Measurements from ENCODE around the gene ETAA1. TPM values are rescaled to one million over a fixed set of nuclear protein-coding genes. Genes with fewer than 3 reads are reported as not detected.

ETAA1 gene
- total and polyA plus RNA-seq, 5 donors from 2014 or later: 3.2 to 10.5 (median 5.5) TPM

DNA sequence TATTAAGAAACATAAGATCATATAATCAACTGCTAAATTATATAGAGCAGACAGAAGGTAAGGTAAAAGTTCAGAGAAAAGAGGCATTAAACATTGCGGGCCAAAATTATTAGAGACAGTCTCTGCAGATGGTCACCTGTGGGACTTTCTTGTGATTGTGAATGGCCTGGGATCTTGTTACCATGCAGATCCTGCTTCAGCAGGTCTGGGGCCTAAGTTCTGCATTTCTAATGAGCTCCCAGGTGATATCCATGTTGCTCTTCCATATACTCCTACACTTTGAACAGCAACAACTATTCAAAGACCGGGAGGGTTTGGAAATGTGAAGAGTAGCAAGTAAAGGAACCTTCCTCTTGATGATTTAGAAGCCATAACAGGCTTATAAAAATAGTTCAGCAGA, 8.5 kb upstream of the ETAA1 start:
- no peaks in the 10 kb centered on the region for H3K9me3 Mint-ChIP-seq
- ATAC-seq (ENCODE audit: low read depth in 2 of 2) (no peak), DNase-seq (no peak)
- no peak overlapping the region for H3K4me3 Mint-ChIP-seq
- H3K36me3 Mint-ChIP-seq: no peaks in the 10 kb centered on the region
- no peak overlapping the region for H3K27ac Mint-ChIP-seq
- no peaks in the 10 kb centered on the region for H3K4me1 Mint-ChIP-seq
- no peaks in the 10 kb centered on the region for H3K27me3 ChIP-seq (ENCODE audit: control insufficient read depth, insufficient read depth, low read length)
- H3K36me3 ChIP-seq (ENCODE audit: control insufficient read depth, insufficient read depth, low read length): no peaks in the 10 kb centered on the region
- no peak overlapping the region for H3K27ac ChIP-seq (ENCODE audit: insufficient read depth, low read length, poor library complexity, severe bottlenecking)
- H3K9me3 ChIP-seq (ENCODE audit: control insufficient read depth in 2 of 2, low read length in 2 of 2): no peaks in the 10 kb centered on the region
- no peaks in the 10 kb centered on the region for H3K27me3 Mint-ChIP-seq
- no peaks in the 10 kb centered on the region for H3K4me1 ChIP-seq (ENCODE audit: control insufficient read depth, insufficient read depth, low read length, poor library complexity, severe bottlenecking)
- no peak overlapping the region for H3K4me3 ChIP-seq (ENCODE audit: low read depth, low read length)

DNA sequence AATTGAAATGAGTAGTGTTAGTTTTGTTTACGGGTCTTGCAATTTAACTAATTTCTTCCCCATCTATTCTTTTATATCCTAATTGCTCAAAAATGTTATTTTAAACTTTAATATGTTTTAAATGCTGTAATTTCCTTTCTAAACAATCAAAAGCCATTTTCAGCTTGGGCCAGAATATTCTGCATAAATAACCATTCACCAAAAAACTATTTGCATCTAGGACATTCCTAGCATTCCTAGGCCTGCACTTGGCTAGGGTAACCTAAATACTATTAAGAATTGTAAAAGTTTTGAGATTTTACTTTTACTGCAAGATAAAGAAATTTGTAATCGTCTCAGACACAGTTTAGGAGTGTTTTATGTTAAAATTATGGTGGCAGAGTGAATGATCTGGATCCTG, 7.8 kb upstream of the ETAA1 start:
- DNase-seq: no peak
- no peaks in the 10 kb centered on the region for H3K36me3 ChIP-seq (ENCODE audit: control insufficient read depth, insufficient read depth, low read length)
- no peaks in the 10 kb centered on the region for H3K9me3 ChIP-seq (ENCODE audit: control insufficient read depth in 2 of 2, low read length in 2 of 2)
- no peak overlapping the region for H3K27ac Mint-ChIP-seq
- ATAC-seq (ENCODE audit: low read depth in 2 of 2): no peak
- H3K27me3 ChIP-seq (ENCODE audit: control insufficient read depth, insufficient read depth, low read length): no peaks in the 10 kb centered on the region
- H3K27ac ChIP-seq (ENCODE audit: insufficient read depth, low read length, poor library complexity, severe bottlenecking): no peak overlapping the region
- H3K9me3 Mint-ChIP-seq: no peaks in the 10 kb centered on the region
- H3K4me3 ChIP-seq (ENCODE audit: low read depth, low read length): no peak overlapping the region
- H3K4me1 ChIP-seq (ENCODE audit: control insufficient read depth, insufficient read depth, low read length, poor library complexity, severe bottlenecking): no peaks in the 10 kb centered on the region
- H3K4me1 Mint-ChIP-seq: no peaks in the 10 kb centered on the region
- H3K4me3 Mint-ChIP-seq: no peak overlapping the region
- H3K27me3 Mint-ChIP-seq: no peaks in the 10 kb centered on the region
- no peaks in the 10 kb centered on the region for H3K36me3 Mint-ChIP-seq

- Histone ChIP-seq H3K27ac (ENCODE audit: insufficient read depth, low read length, poor library complexity, severe bottlenecking) (no peak overlapping the region), H3K27me3 (ENCODE audit: control insufficient read depth, insufficient read depth, low read length) (no peaks in the 10 kb centered on the region), H3K9me3 (ENCODE audit: control insufficient read depth in 2 of 2, low read length in 2 of 2) (no peaks in the 10 kb centered on the region), H3K4me3 (ENCODE audit: low read depth, low read length) (no peak overlapping the region), H3K36me3 (ENCODE audit: control insufficient read depth, insufficient read depth, low read length) (no peaks in the 10 kb centered on the region), H3K4me1 (ENCODE audit: control insufficient read depth, insufficient read depth, low read length, poor library complexity, severe bottlenecking) (no peaks in the 10 kb centered on the region)
- DNase-seq: no peak
- no peaks in the 10 kb centered on the region for H3K36me3 Mint-ChIP-seq
- H3K9me3 Mint-ChIP-seq: no peaks in the 10 kb centered on the region
- no peaks in the 10 kb centered on the region for H3K27me3 Mint-ChIP-seq
- ATAC-seq (ENCODE audit: low read depth in 2 of 2): no peak
- H3K27ac Mint-ChIP-seq: no peak overlapping the region
- no peaks in the 10 kb centered on the region for H3K4me1 Mint-ChIP-seq
- no peak overlapping the region for H3K4me3 Mint-ChIP-seq
These were observed 7.3 kb upstream of the ETAA1 start for GRCh38 chr2:67389788-67390187.

- H3K9me3 Mint-ChIP-seq: no peaks in the 10 kb centered on the region
- Histone ChIP-seq H3K27ac (ENCODE audit: insufficient read depth, low read length, poor library complexity, severe bottlenecking) (no peak overlapping the region), H3K9me3 (ENCODE audit: control insufficient read depth in 2 of 2, low read length in 2 of 2) (no peaks in the 10 kb centered on the region), H3K36me3 (ENCODE audit: control insufficient read depth, insufficient read depth, low read length) (no peaks in the 10 kb centered on the region), H3K4me3 (ENCODE audit: low read depth, low read length) (no peak overlapping the region), H3K27me3 (ENCODE audit: control insufficient read depth, insufficient read depth, low read length) (no peaks in the 10 kb centered on the region), H3K4me1 (ENCODE audit: control insufficient read depth, insufficient read depth, low read length, poor library complexity, severe bottlenecking) (peaks cover 9% of the 10 kb centered on the region)
- no peak overlapping the region for H3K27ac Mint-ChIP-seq
- H3K27me3 Mint-ChIP-seq: no peaks in the 10 kb centered on the region
- H3K36me3 Mint-ChIP-seq: no peaks in the 10 kb centered on the region
- DNase-seq (no peak), ATAC-seq (ENCODE audit: low read depth in 2 of 2) (no peak)
- H3K4me3 Mint-ChIP-seq: no peak overlapping the region
- peaks cover 2 to 14% (median 11%) of the 10 kb centered on the region in 4 donors for H3K4me1 Mint-ChIP-seq
These were observed 3.9 kb upstream of the ETAA1 start for GRCh38 chr2:67393237-67393636.

GRCh38 chr2:67394734-67395133, 2.4 kb upstream of the ETAA1 start:
- no peaks in the 10 kb centered on the region for H3K9me3 ChIP-seq (ENCODE audit: control insufficient read depth in 2 of 2, low read length in 2 of 2)
- peaks cover 9% of the 10 kb centered on the region for H3K4me1 ChIP-seq (ENCODE audit: control insufficient read depth, insufficient read depth, low read length, poor library complexity, severe bottlenecking)
- H3K27ac ChIP-seq (ENCODE audit: insufficient read depth, low read length, poor library complexity, severe bottlenecking): no peak overlapping the region
- H3K27me3 Mint-ChIP-seq: no peaks in the 10 kb centered on the region
- no peak overlapping the region for H3K4me3 Mint-ChIP-seq
- no peaks in the 10 kb centered on the region for H3K9me3 Mint-ChIP-seq
- H3K4me1 Mint-ChIP-seq: peaks cover 3 to 26% (median 18%) of the 10 kb centered on the region in 4 donors
- H3K36me3 ChIP-seq (ENCODE audit: control insufficient read depth, insufficient read depth, low read length): no peaks in the 10 kb centered on the region
- DNase-seq: no peak
- no peaks in the 10 kb centered on the region for H3K36me3 Mint-ChIP-seq
- H3K27me3 ChIP-seq (ENCODE audit: control insufficient read depth, insufficient read depth, low read length): no peaks in the 10 kb centered on the region
- no peak for ATAC-seq (ENCODE audit: low read depth in 2 of 2)
- H3K27ac Mint-ChIP-seq: no peak overlapping the region
- no peak overlapping the region for H3K4me3 ChIP-seq (ENCODE audit: low read depth, low read length)

GRCh38 chr2:67399144-67399543, 2.0 kb downstream of the ETAA1 start:
- Histone ChIP-seq H3K27me3 (ENCODE audit: control insufficient read depth, insufficient read depth, low read length) (no peaks in the 10 kb centered on the region), H3K4me1 (ENCODE audit: control insufficient read depth, insufficient read depth, low read length, poor library complexity, severe bottlenecking) (peaks cover 9% of the 10 kb centered on the region), H3K4me3 (ENCODE audit: low read depth, low read length) (peak overlapping the region; percentile 28), H3K9me3 (ENCODE audit: control insufficient read depth in 2 of 2, low read length in 2 of 2) (no peaks in the 10 kb centered on the region), H3K36me3 (ENCODE audit: control insufficient read depth, insufficient read depth, low read length) (peaks cover 14% of the 10 kb centered on the region), H3K27ac (ENCODE audit: insufficient read depth, low read length, poor library complexity, severe bottlenecking) (no peak overlapping the region)
- Mint-ChIP-seq H3K4me1 (peaks cover 11 to 41% (median 26%) of the 10 kb centered on the region in 4 donors), H3K36me3 (peaks cover 8% of the 10 kb centered on the region), H3K27me3 (no peaks in the 10 kb centered on the region), H3K9me3 (no peaks in the 10 kb centered on the region), H3K27ac (no peak overlapping the region), H3K4me3 (peak overlapping the region in 3 of 4 donors; percentile 92 to 98 (median 95))
- DNase-seq: no peak
- ATAC-seq (ENCODE audit: low read depth in 2 of 2): no peak

DNA sequence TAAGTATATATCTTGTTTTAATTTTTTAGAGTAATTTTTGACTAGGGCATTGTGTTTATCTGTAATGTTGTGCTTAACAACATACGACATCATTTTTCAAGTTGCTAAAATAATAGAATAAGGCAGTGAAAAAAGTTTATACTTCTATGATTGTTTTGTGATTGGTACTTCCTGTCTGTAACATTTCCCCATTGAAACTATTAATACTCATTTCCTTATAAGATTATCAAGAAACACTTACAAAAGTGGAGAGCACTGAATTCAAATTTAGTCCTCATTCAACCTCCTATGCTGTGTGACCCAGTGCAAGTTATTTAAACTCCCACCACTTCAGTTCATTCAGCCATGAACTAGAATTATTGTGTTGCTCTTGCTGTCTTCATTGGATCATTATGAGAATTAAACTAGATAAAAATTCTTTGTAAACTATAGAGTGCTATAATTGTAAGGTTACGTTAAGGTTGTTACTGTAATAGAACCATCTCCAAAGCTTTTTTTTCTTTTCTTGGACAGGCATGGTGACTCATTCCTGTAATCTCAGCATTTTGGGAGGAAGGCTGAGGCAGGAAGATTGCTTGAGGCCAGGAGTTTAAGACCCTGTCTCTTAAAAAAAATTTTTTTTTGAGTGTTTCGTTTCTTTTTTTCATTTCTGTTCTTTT, 2.8 kb downstream of the ETAA1 start:
- Mint-ChIP-seq H3K36me3 (peaks cover 14% of the 10 kb centered on the region), H3K4me1 (peaks cover 11 to 41% (median 30%) of the 10 kb centered on the region in 4 donors), H3K27ac (no peak overlapping the region), H3K9me3 (no peaks in the 10 kb centered on the region), H3K27me3 (no peaks in the 10 kb centered on the region), H3K4me3 (peak overlapping the region in 1 of 4 donors; percentile 72)
- Histone ChIP-seq H3K36me3 (ENCODE audit: control insufficient read depth, insufficient read depth, low read length) (peaks cover 22% of the 10 kb centered on the region), H3K4me1 (ENCODE audit: control insufficient read depth, insufficient read depth, low read length, poor library complexity, severe bottlenecking) (peaks cover 9% of the 10 kb centered on the region), H3K27ac (ENCODE audit: insufficient read depth, low read length, poor library complexity, severe bottlenecking) (no peak overlapping the region), H3K4me3 (ENCODE audit: low read depth, low read length) (peak overlapping the region; percentile 8), H3K27me3 (ENCODE audit: control insufficient read depth, insufficient read depth, low read length) (no peaks in the 10 kb centered on the region), H3K9me3 (ENCODE audit: control insufficient read depth in 2 of 2, low read length in 2 of 2) (no peaks in the 10 kb centered on the region)
- ATAC-seq (ENCODE audit: low read depth in 2 of 2): no peak
- no peak for DNase-seq

Data from CD4-positive, CD25-positive, alpha-beta regulatory T cell (primary cell).